ENCODE data around the gene PHYHD1.

The PHYHD1 gene

GRCh38 chr9:128901379-128901778 is 19.4 kb upstream of the PHYHD1 start:
- FAIRE-seq (no peak), DNase-seq (ENCODE audit: low spot score) (no peak)

- FAIRE-seq (no peak), DNase-seq (ENCODE audit: low spot score) (no peak)
Observed at GRCh38 chr9:128901822-128902221, 19.0 kb upstream of the PHYHD1 start.

- FAIRE-seq (no peak), DNase-seq (ENCODE audit: low spot score) (no peak)
Observed at GRCh38 chr9:128902351-128903078, 18.3 kb upstream of the PHYHD1 start.

- DNase-seq (ENCODE audit: low spot score) (no peak), FAIRE-seq (no peak)
Observed at GRCh38 chr9:128903079-128903461, 17.7 kb upstream of the PHYHD1 start.

GRCh38 chr9:128903871-128904620 is 16.7 kb upstream of the PHYHD1 start:
- DNase-seq (ENCODE audit: low spot score), result no peak
- FAIRE-seq, result no peak

GRCh38 chr9:128905964-128906363 is 14.8 kb upstream of the PHYHD1 start:
- FAIRE-seq (no peak), DNase-seq (ENCODE audit: low spot score) (no peak)

- no peak for FAIRE-seq
- no peak for DNase-seq (ENCODE audit: low spot score)
Observed at GRCh38 chr9:128906741-128907140, 14.0 kb upstream of the PHYHD1 start.

GRCh38 chr9:128908372-128908771 is 12.4 kb upstream of the PHYHD1 start:
- FAIRE-seq, result no peak

GRCh38 chr9:128909859-128910258 is 10.9 kb upstream of the PHYHD1 start:
- no peak for FAIRE-seq
- no peak for DNase-seq (ENCODE audit: low spot score)

More at GRCh38 chr9:128908372-128908771, 12.4 kb upstream of the PHYHD1 start:
- no peak for DNase-seq (ENCODE audit: low spot score)

GRCh38 chr9:128910906-128911305 is 9.9 kb upstream of the PHYHD1 start:
- DNase-seq (ENCODE audit: low spot score) (no peak), FAIRE-seq (no peak)

GRCh38 chr9:128911529-128912035 is 9.2 kb upstream of the PHYHD1 start:
- FAIRE-seq (peak; percentile 17), DNase-seq (ENCODE audit: low spot score) (peak; percentile 93)

GRCh38 chr9:128912270-128912853 is 8.4 kb upstream of the PHYHD1 start:
- peak; percentile 95 for DNase-seq (ENCODE audit: low spot score)
- FAIRE-seq, result no peak

GRCh38 chr9:128913048-128913900 is 7.5 kb upstream of the PHYHD1 start:
- DNase-seq (ENCODE audit: low spot score) (no peak), FAIRE-seq (no peak)

GRCh38 chr9:128913995-128914772 is 6.6 kb upstream of the PHYHD1 start:
- DNase-seq (ENCODE audit: low spot score) (no peak), FAIRE-seq (no peak)

- FAIRE-seq, result no peak
- no peak for DNase-seq (ENCODE audit: low spot score)
Observed at GRCh38 chr9:128916204-128916603, 4.6 kb upstream of the PHYHD1 start.

GRCh38 chr9:128916745-128917144 is 4.0 kb upstream of the PHYHD1 start:
- no peak for DNase-seq (ENCODE audit: low spot score)
- FAIRE-seq, result no peak

- FAIRE-seq (no peak), DNase-seq (ENCODE audit: low spot score) (no peak)
Observed at GRCh38 chr9:128917151-128917849, 3.5 kb upstream of the PHYHD1 start.

GRCh38 chr9:128918921-128919320 is 1.9 kb upstream of the PHYHD1 start:
- FAIRE-seq (no peak), DNase-seq (ENCODE audit: low spot score) (no peak)

- FAIRE-seq (no peak), DNase-seq (ENCODE audit: low spot score) (no peak)
Observed at GRCh38 chr9:128919402-128920089, 1.2 kb upstream of the PHYHD1 start.
